Keratinocyte (primary cell): ENCODE data around the gene ELAVL2. TPM values are rescaled to one million over a fixed set of nuclear protein-coding genes. Genes with fewer than 3 reads are reported as not detected.

Experiments
- DNase-seq: peaks from one replicate; pipeline ENCODE4 v3.0.0-alpha.2; 2011; ENCODE audit warnings: low read depth, missing footprints, low spot score
- FAIRE-seq: peaks from 2 replicates; lab custom pipeline; 2011; peaks lifted over from hg19 to GRCh38; lab: Jason Lieb, UNC
- H2AFZ ChIP-seq: 2 replicates; pipeline ENCODE4 v1.6.0; 2012; ENCODE audit warnings: low read length, control low read depth, inconsistent platforms; ENCODE audit not compliant: control insufficient read depth
- H3K27ac ChIP-seq: 2 replicates; pipeline ENCODE4 v1.5.1; 2011; ENCODE audit warnings: low read length; ENCODE audit not compliant: control insufficient read depth, insufficient read depth
- H3K27me3 ChIP-seq: 3 replicates; pipeline ENCODE4 v1.6.0; 2011; ENCODE audit warnings: low read length; ENCODE audit not compliant: control insufficient read depth, insufficient read depth; ENCODE audit errors: extremely low read depth
- H3K36me3 ChIP-seq, 2 experiments: 2 replicates in 1 of 2; 3 replicates in 1 of 2; pipeline ENCODE4 v1.5.1; 2011; ENCODE audit warnings: low read length in 2 of 2, mild to moderate bottlenecking in 1 of 2; ENCODE audit not compliant: control insufficient read depth in 2 of 2, insufficient read depth in 2 of 2; ENCODE audit errors: extremely low read depth in 1 of 2
- H3K4me1 ChIP-seq: 3 replicates; pipeline ENCODE4 v1.5.1; 2011; ENCODE audit warnings: low read length; ENCODE audit not compliant: control insufficient read depth, insufficient read depth; ENCODE audit errors: extremely low read depth
- H3K4me2 ChIP-seq: 3 replicates; pipeline ENCODE4 v1.6.0; 2011; ENCODE audit warnings: low read depth, low read length; ENCODE audit not compliant: control insufficient read depth, insufficient read depth; ENCODE audit errors: extremely low read depth
- H3K4me3 ChIP-seq, 3 experiments: fragments of 200-600 bp in 1 of 3; sonication (generic) in 1 of 3; 2 replicates in 2 of 3; 3 replicates in 1 of 3; pipeline ENCODE4 v1.5.1; 2011 to 2016; ENCODE audit warnings: low read length in 3 of 3, mild to moderate bottlenecking in 3 of 3, control low read depth in 2 of 3, inconsistent platforms in 1 of 3, low read depth in 1 of 3, mixed read lengths in 1 of 3, mixed run types in 1 of 3, moderate library complexity in 1 of 3; ENCODE audit not compliant: control insufficient read depth in 2 of 3, insufficient read depth in 2 of 3; ENCODE audit errors: extremely low read depth in 1 of 3
- H3K79me2 ChIP-seq: 2 replicates; pipeline ENCODE4 v1.6.0; 2012; ENCODE audit warnings: low read length; ENCODE audit not compliant: control insufficient read depth, insufficient read depth
- H3K9ac ChIP-seq: 3 replicates; pipeline ENCODE4 v1.6.0; 2011; ENCODE audit warnings: low read length; ENCODE audit not compliant: control insufficient read depth, insufficient read depth; ENCODE audit errors: extremely low read depth
- H3K9me1 ChIP-seq: 3 replicates; pipeline ENCODE4 v1.6.0; 2011; ENCODE audit warnings: low read length; ENCODE audit not compliant: control insufficient read depth, insufficient read depth; ENCODE audit errors: extremely low read depth
- H3K9me3 ChIP-seq: 2 replicates; pipeline ENCODE4 v1.5.1; 2012; ENCODE audit warnings: low read depth, low read length; ENCODE audit not compliant: control insufficient read depth
- H4K20me1 ChIP-seq: 3 replicates; pipeline ENCODE4 v1.6.0; 2011; ENCODE audit warnings: low read length; ENCODE audit not compliant: control insufficient read depth, insufficient read depth; ENCODE audit errors: extremely low read depth
- EZH2 ChIP-seq: IDR thresholded peaks from one replicate; pipeline ENCODE4 v1.6.1; 2012; ENCODE audit warnings: inconsistent platforms, mild to moderate bottlenecking, low read length, moderate library complexity
- dilution Hi-C: fragments of 300-500 bp; cut with MboI; formaldehyde crosslinking; loops from one replicate; pipeline ENCODE4 v1.7.0; 2020; ENCODE audit warnings: low sequenced_read_pairs; ENCODE audit not compliant: extremely low pct_ligation_motif_present
- polyA plus RNA-seq, 5 experiments: library from polyadenylated mRNA; depleted of rRNA in 3 of 5; stranded (reverse) in 3 of 5; stranded (forward) in 1 of 5; unstranded in 1 of 5; fragments of >200 nt; gene quantifications; 1 replicate in 1 of 5; 2 replicates in 3 of 5; 3 replicates in 1 of 5; pipeline versions ENCODE4 v1.2.1 to v1.2.3, GENCODE V29; 2011 to 2012; ENCODE audit warnings: missing spikeins in 2 of 5, low read depth in 1 of 5, low replicate concordance in 1 of 5
- TF ChIP-seq, protein P1 (sequence below), 3 experiments: IDR thresholded peaks in 1 of 3; conservative IDR thresholded peaks in 1 of 3; optimal IDR thresholded peaks in 1 of 3; 2 replicates in 2 of 3; 3 replicates in 1 of 3; pipeline versions ENCODE3 to v1.5.1; 2011; ENCODE audit warnings: low read length in 3 of 3, mild to moderate bottlenecking in 3 of 3, moderate library complexity in 2 of 3, control low read depth in 1 of 3, inconsistent platforms in 1 of 3; ENCODE audit not compliant: insufficient read depth in 2 of 3; ENCODE audit errors: extremely low read depth in 1 of 3

The ELAVL2 gene
- polyA plus RNA-seq, 1 donor (not counting 4 experiments of a cell fraction or from before 2014, with no cell fraction given): 4.3 TPM

DNA sequence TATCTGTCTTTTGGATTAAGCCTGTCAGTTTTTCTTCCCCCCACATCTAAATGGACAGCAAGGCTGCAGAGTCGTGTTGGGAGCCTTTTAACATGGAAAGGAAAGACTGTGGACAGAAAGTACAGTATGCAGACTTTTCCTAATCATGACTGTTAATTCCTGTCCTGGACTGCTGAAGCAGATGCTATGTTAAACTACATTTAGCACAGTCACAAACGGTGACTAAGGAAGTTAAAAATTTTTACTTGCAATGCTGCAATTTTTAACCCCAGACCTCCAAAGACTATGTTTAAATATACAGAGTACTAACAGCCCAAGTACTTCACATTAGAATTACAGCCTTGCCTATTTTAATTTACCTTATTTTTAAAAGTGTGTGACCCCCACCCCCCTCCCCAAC, 51.8 kb downstream of the ELAVL2 start:
- Histone ChIP-seq H2AFZ (no peak overlapping the region), H3K27me3 (no peaks in the 10 kb centered on the region), H4K20me1 (no peaks in the 10 kb centered on the region), H3K9me1 (peaks cover 2% of the 10 kb centered on the region), H3K27ac (no peak overlapping the region), H3K36me3 (no peaks in the 10 kb centered on the region), H3K4me3 (no peak overlapping the region), H3K9me3 (no peaks in the 10 kb centered on the region), H3K9ac (no peak overlapping the region), H3K4me2 (no peak overlapping the region), H3K79me2 (no peaks in the 10 kb centered on the region), H3K4me1 (peaks cover 56% of the 10 kb centered on the region)
- no peak for TF ChIP-seq EZH2
- DNase-seq: no peak
- dilution Hi-C loops: no loop called here
- no peak for FAIRE-seq

DNA sequence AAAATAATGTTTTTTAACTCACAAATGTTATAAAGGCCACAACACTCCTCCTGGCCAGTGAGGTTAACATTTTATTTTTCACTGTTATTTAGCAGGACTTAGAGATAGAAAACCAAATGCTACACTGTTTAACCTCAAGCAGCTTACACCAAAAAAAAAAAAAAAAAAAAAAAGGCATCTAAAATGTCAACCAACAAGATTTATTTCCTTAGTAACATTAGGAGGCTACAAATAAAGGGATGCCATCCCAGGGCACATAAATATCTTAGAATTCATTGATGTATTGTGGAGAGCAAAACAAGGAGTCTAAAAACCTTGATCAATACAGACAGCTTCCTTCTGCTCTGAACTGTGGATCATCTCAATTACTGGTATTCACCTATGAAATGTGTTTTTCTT, 53.7 kb downstream of the ELAVL2 start:
- Histone ChIP-seq H3K27ac (peak overlapping the region; percentile 53), H3K27me3 (no peaks in the 10 kb centered on the region), H4K20me1 (no peaks in the 10 kb centered on the region), H3K4me2 (peak overlapping the region; percentile 61), H3K9ac (no peak overlapping the region), H2AFZ (no peak overlapping the region), H3K79me2 (no peaks in the 10 kb centered on the region), H3K4me3 (no peak overlapping the region), H3K9me3 (no peaks in the 10 kb centered on the region), H3K9me1 (peaks cover 2% of the 10 kb centered on the region), H3K36me3 (no peaks in the 10 kb centered on the region), H3K4me1 (peaks cover 69% of the 10 kb centered on the region)
- dilution Hi-C loops: no loop called here
- no peak for TF ChIP-seq EZH2
- FAIRE-seq (no peak), DNase-seq (no peak)

DNA sequence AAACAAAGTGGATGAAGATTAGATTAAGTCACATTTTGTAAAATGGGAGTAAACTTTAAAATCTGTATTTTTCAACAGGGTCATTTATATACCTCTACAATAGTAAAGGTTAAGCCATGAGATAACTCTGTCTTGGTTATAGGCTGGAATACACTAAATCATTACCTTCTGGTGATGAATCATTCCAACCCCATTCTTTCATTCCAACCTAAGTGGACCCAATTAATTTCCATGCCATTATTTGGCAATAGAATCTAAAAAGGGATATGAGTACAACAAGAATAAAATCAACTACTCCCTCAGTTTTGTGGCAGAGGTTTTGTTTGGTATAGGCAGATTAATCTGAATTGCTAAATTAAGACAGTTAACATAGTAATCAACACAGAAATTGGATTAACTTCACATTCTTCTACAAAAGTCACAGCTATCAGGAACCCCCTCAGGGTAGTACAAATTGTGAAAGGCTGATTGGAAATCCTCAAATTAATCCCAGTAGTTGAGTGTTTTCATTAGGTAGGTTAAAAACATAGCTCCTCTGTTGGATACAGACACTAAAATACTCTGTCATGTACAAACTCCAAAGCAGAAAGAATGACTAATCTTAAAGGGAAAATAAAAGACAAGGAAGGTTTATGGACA, 54.2 kb downstream of the ELAVL2 start:
- DNase-seq (no peak), FAIRE-seq (peak; percentile 53)
- peaks cover 70% of the 10 kb centered on the region for H3K4me1 ChIP-seq
- H3K9me1 ChIP-seq: peaks cover 2% of the 10 kb centered on the region
- H3K27me3 ChIP-seq: no peaks in the 10 kb centered on the region
- no peaks in the 10 kb centered on the region for H3K79me2 ChIP-seq
- H3K36me3 ChIP-seq: no peaks in the 10 kb centered on the region
- H3K9ac ChIP-seq: no peak overlapping the region
- no peaks in the 10 kb centered on the region for H3K9me3 ChIP-seq
- peak overlapping the region; percentile 53 for H3K27ac ChIP-seq
- dilution Hi-C loops: no loop called here
- H3K4me2 ChIP-seq: peak overlapping the region; percentile 61
- peak overlapping the region in 1 of 3 experiments; percentile 15 for H3K4me3 ChIP-seq
- no peaks in the 10 kb centered on the region for H4K20me1 ChIP-seq
- TF ChIP-seq, protein P1, sequence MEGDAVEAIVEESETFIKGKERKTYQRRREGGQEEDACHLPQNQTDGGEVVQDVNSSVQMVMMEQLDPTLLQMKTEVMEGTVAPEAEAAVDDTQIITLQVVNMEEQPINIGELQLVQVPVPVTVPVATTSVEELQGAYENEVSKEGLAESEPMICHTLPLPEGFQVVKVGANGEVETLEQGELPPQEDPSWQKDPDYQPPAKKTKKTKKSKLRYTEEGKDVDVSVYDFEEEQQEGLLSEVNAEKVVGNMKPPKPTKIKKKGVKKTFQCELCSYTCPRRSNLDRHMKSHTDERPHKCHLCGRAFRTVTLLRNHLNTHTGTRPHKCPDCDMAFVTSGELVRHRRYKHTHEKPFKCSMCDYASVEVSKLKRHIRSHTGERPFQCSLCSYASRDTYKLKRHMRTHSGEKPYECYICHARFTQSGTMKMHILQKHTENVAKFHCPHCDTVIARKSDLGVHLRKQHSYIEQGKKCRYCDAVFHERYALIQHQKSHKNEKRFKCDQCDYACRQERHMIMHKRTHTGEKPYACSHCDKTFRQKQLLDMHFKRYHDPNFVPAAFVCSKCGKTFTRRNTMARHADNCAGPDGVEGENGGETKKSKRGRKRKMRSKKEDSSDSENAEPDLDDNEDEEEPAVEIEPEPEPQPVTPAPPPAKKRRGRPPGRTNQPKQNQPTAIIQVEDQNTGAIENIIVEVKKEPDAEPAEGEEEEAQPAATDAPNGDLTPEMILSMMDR (optimal IDR thresholded peaks at IDR 0.05 in 1 of 3, IDR thresholded peaks at IDR 0.05 in 1 of 3, conservative IDR thresholded peaks at IDR 0.05 in 1 of 3; ENCODE audit: extremely low read depth in 1 of 3, insufficient read depth in 2 of 3, low read length in 3 of 3): no peak
- TF ChIP-seq EZH2: no peak
- H2AFZ ChIP-seq: no peak overlapping the region
